Right ventricle myocardium superior (tissue), 1 donor: ENCODE data around the gene DUSP6. TPM values are rescaled to one million over a fixed set of nuclear protein-coding genes. Genes with fewer than 3 reads are reported as not detected.

Source experiments
- ATAC-seq: fragments of 200-7000 bp; cut with Tn5 transposase; one replicate; pipeline ENCODE4 v1.9.1; 2020; ENCODE audit warnings: mild to moderate bottlenecking; ENCODE audit not compliant: poor library complexity
- DNase-seq: peaks from one replicate; pipeline ENCODE4 v3.0.0-alpha.2; 2020
- intact Hi-C: fragments of 100-400 bp; cut with DNase I; formaldehyde crosslinking; loops from one replicate; pipeline ENCODE4 v1.11.2; 2022
- long read RNA-seq: library from polyadenylated mRNA; unstranded; transcript quantifications from one replicate; pipeline ENCODE4 v2.0.0, GENCODE V29; 2021
- total RNA-seq: library from RNA; stranded (reverse); fragmentation: NEBNext Ultra II Directional; extraction: Animal tissue kit (Norgen Biotek cat#: 25700); gene quantifications from one replicate; pipeline ENCODE4 v1.2.1, GENCODE V29; 2021
- donor health status: DM: no; HTN: yes; CAD: no; lungs with severe emphysema.

The DUSP6 gene
- 26.7 TPM for total RNA-seq
- long read RNA-seq, full-length matches to known transcripts: 29 of 32 reads
- long read RNA-seq, partial matches to known transcripts: 1 of 32 reads
- long read RNA-seq, other reads (novel, unspliced or antisense): 2 of 32 reads

DNA sequence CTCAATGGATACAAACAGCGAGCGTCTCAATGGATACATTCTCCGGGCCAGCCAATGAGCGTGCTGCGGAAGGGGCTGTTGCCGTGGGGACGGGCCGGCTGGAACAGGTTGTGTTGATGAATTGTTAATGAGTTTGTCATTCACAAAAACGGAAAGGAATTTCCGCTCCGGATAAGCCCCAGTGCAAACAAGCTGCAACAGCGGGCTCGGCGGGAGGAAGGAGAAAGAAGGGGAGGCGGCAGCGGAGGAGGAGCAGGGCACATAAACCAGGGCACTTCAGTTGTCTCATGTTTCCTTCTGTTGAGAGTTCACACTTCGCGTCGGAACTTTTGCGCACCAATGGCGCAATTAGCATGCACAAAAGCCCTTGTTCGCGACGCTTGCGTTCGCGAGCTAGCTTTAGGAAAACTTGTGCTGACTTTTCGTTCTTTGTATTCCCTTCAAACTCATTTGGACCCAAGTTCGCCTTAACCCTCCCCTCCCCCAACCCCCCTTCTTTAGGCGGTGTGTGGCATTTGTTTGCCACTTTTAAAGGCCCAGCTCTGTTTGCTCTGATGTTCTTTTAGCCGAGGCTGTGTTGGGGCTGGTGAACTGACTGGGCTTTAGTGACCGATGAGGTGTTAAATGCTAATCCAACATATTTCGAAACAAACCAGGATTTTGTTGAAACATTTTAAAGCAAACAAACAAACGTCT is at the start of gene DUSP6:
Gene DUSP6, minus strand, starts transcription at position 10 of the 696 bp plus-strand sequence. CDS start 462 bp downstream, outside the sequence.
- intact Hi-C loops: loop anchor here (10.0 kb wide), 2 partner anchors 188 to 298 kb away; no protein-coding TSS in a partner anchor
- peak; percentile 69 for ATAC-seq
- peak; percentile 96 for DNase-seq

DNA sequence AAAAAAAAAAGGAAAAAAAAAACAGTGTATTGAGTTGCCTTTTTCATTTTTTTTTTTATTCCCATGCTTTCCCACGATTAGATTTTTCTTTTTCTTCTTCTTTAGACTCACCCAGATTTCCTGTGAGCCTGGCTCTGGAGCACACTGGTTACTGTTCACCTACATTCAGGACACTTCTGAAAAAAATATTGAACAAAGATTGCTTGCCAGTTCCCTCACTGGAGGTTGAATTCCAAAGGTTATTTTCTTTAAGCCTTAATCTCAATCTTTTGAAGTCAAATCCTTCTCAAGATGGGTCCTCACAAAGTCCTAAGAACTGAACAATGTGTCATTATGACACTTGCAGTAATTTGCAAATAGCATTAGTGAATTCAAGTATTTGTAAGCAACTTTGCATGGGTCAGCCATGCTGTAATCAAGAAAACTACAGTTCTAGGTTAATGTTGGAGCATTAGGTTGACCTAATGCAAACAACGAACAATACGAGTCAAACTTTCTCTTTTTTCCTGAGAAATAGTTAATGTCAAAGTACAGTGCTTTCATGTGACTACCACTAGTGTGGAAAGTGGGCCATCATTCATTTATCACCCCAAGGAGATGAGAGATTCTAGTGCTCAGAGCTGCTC is 49.2 kb upstream of the DUSP6 start:
- intact Hi-C loops: no loop called here
- no peak for DNase-seq
- no peak for ATAC-seq

GRCh38 chr12:89400415-89400814 is 48.1 kb upstream of the DUSP6 start:
- DNase-seq (no peak), ATAC-seq (no peak)
- intact Hi-C loops: no loop called here

DNA sequence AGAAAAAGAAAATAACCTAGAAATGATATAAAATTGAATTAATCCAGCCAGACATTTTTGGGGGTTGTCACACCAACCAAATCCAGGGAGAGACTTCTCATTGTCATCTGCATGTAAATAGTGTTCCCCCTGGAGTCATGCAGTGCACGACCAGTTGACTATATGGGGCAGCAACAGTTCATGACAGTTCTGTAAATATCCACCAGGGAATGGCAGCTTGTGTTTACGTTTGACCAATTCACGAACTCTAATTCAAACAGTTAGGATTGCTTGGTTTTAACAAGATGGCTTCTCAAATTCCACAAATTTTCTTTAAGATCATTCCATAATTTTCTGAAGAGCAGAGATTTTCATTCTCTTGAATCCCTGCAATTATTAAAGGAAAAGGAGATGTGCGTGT is 43.4 kb upstream of the DUSP6 start:
- intact Hi-C loops: no loop called here
- ATAC-seq (no peak), DNase-seq (no peak)

- intact Hi-C loops: loop anchor here (5.0 kb wide), 1 partner anchor 59 kb away; no protein-coding TSS in a partner anchor
- DNase-seq (no peak), ATAC-seq (peak; percentile 32)
These were observed 41.3 kb upstream of the DUSP6 start for GRCh38 chr12:89393551-89394121.

DNA sequence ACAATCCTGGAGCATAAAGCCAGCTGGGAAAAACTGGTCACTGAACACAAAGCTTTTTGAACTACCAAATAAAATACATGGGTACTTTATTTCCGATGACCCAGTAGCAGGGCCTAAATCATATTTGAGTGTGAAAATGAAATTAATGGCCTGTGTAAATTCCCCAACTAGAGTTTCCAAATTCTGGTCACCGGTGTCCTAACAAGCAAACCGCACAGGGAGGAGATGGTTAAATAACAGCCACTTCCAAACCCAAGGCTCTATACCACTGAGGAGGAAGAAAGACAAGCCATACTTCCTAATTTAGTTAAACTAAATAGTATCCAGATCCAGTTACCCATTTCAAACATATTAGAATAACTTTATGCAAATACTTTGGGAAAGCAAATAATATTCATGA is 40.1 kb upstream of the DUSP6 start:
- no peak for ATAC-seq
- intact Hi-C loops: loop anchor here (5.0 kb wide), 1 partner anchor 60 kb away; no protein-coding TSS in a partner anchor

GRCh38 chr12:89391726-89392336 is 39.5 kb upstream of the DUSP6 start:
- intact Hi-C loops: loop anchor here (5.0 kb wide), 1 partner anchor 60 kb away; no protein-coding TSS in a partner anchor
- no peak for ATAC-seq
- DNase-seq: no peak

More for the DNA sequence above, 40.1 kb upstream of the DUSP6 start:
- DNase-seq: no peak

DNA sequence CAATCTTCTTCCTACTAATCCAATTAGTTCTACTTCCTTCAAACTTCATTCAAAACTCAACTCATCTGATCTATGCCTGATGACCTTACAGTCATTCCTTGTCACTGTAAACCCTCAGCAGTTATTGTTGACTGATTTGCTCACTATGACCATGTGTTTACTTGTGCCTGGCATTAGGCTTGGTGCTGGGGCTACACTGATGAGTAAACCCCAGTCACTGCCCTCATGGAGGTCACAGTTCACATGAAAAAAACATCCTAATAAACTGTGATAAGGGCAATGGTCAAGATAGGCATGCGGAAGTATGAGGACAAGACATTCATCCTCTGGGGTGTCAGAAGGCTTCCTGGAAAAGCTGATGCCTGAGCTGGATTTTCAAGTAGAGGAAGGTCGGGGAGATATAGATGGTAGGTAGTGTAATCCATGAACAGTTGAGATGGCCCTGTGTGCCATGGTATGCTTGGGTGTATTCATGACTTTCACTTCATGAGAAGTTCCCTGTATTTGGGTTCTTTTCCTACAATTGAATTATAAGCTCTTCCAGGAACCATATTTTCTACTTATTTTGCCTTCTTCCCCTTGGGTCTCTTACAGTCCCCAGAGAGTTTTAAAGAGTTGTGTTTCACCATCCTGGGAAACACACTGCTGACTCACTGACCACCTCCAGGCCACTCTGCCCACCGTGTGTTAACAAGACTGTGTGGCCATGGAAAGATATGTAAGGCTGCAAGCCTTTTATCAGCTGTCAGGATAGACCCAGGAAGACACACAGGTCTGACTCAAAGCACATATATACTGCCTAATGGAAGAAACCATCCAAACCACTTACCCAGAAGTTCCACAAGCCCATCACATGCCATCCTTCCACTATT is 38.7 kb upstream of the DUSP6 start:
- intact Hi-C loops: loop anchor here (5.0 kb wide), 1 partner anchor 61 kb away; no protein-coding TSS in a partner anchor
- ATAC-seq (no peak), DNase-seq (no peak)

DNA sequence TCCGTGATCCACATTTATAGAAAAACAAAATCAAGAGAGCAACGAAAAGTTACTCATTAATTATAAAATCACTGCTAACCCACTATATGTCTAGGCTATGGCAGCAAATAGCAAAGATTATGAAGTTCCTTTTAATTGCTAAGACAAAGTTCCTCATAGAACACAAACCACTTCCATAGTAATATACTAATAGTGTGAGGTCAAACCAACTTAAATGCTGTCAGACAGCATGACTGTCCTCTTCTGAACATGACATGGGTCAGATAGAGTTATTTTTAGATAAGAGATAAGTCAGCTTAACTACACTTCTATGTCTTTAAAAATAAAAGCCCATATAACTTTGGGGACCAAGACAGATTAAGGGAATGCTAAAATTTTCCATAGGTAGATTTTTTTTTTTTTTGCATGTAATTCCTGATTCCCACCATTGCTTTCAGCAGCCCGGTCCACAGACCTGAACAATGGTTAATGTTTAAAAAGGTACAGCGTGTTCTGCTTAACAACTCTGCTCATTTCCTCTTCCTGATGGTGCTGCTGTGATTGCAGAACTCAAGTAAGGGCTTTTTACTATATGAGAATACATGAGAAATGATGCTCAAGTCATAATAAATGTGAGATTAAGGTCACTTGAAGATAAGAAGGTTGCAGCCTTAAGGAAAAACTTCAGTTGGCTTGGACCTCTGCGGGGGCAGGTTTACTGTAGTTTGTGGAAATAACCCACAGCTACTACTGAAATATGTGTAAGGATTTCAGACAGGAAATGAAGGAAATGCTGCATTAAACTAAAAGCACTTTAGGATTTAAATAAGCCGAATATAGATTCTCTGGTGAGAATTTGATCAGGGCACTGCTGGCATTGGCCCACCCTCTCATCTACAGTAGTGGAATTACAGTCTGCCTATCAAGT is 37.7 kb upstream of the DUSP6 start:
- DNase-seq: no peak
- ATAC-seq: peak; percentile 87
- intact Hi-C loops: loop anchor here (5.0 kb wide), 1 partner anchor 62 kb away; no protein-coding TSS in a partner anchor

GRCh38 chr12:89386138-89386537 is 33.8 kb upstream of the DUSP6 start:
- ATAC-seq: no peak
- intact Hi-C loops: no loop called here
- DNase-seq: no peak

GRCh38 chr12:89384807-89385206 is 32.5 kb upstream of the DUSP6 start:
- DNase-seq (no peak), ATAC-seq (no peak)
- intact Hi-C loops: no loop called here

DNA sequence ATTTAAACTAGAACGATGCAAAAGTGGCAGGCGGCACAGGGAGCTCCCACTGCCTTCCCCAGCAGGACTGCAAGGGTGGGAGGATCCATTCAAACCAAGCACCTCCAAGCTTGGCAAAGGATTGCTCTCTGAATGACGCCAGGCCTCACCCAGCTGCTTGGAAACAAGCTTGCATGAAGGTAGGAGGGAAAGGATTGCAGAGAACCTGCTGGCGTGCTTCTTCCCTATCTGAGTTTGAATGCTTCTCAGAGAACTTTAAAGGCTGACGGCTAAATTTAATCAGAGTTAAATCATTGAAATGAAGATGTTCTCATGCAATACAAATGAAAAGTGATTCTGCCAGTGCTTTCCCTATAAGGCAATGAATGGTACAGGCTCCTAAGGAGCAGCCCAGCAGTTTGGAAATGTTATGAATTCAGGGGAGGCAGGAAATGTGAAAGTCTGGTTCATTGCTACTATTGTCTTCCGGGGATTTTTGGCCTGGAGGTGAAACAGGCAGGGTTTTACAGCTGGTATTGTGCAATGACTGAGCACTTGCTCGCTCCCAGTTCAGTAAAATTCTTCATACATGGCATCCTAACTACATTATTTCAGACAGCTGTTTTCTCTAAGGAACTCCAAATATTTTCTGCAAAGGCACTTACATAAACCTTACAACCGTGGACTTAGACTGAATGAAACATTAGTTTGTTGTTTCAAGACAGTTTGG is 31.9 kb upstream of the DUSP6 start:
- peak; percentile 86 for ATAC-seq
- DNase-seq: peak; percentile 53
- intact Hi-C loops: no loop called here

DNA sequence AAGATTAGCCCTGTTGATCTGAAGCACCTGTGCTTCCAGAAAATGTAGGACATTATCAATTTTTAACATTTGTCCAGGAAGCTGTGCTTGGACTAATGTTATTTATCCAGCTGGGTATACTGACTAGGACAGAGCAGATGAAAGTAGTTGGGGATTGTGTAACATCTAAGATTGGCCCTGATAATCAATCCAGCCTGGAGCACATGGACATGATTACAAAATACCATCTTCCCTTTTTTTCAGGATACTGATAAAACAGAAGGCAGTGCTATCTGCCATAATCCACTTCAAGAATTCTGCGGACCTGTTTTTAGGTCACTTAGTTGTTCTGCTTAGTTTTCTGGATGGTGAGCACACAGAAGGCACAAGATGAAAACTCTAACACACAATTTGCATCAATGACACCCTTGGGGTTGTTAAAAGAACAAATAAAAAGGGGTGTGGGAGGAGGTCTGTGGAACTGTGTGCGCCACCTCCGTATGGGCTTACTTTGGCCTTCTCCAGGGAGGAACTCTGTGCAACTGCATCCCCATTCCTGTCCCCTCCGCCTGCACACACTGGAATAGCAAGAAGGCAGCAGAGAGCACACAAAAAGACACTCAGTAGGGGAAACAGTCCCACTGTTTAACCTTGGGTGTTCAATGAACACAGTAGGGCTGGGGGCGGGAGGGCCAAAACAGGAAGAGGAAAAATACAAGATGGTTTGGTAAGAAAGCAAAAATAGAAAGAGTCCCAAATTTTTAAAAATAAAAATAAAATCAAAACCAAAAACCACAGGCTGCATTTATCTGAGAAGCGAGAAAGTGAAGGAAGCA is 31.1 kb upstream of the DUSP6 start:
- ATAC-seq: peak; percentile 55
- DNase-seq: no peak
- intact Hi-C loops: no loop called here

- no peak for DNase-seq
- ATAC-seq: no peak
- intact Hi-C loops: no loop called here
These were observed 30.0 kb upstream of the DUSP6 start for GRCh38 chr12:89382328-89382727.

DNA sequence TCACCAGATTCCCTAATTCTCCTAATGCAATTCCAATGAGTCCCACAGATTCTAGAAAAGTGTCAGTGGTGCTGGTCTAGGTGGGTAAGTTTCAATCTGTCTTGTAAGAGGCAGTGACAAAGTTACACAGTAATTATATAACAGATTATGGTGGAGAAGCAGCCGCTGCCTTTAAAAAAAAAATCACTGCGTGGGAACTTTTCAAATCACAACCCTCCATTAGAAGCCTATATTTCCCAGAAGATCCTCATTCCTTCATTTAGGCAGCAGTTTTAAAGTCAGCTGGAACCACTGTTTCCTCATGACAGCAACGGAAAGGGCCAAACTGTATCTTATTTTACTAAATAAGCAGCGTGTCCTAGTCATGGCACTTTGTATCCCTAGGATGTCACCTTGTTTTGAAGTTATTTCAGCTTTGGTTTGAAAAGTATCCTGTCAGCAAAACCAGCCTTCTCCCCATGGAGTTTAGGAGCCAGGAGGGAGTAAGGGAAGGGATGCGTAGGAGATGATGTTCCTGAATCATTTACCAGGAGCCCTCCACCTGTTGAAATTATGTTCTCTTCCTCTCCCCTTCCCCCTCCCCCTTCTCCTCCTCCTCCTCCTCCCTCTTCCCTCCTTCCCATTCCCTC is 27.7 kb upstream of the DUSP6 start:
- no peak for DNase-seq
- no peak for ATAC-seq
- intact Hi-C loops: no loop called here
